Measurements from ENCODE around the gene NHLH2.

The NHLH2 gene

GRCh38 chr1:115840605-115841460 is at the start of gene NHLH2:
NHLH2 (minus strand) TSS chr1:115841126; CDS start chr1:115838372, 2,754 bp downstream.
- peaks cover 1% of the 10 kb centered on the region for H3K27me3 ChIP-seq (replicated peaks; ENCODE audit: control insufficient read depth, insufficient read depth, low read length)
- H3K36me3 ChIP-seq (ENCODE audit: control insufficient read depth, insufficient read depth, low read length), result no peaks in the 10 kb centered on the region
- DNase-seq (ENCODE audit: extremely low read depth, insufficient read length), result no peak
- H3K4me3 ChIP-seq (replicated peaks; ENCODE audit: low read depth, low read length), result no peak within 1 kb of the TSS
- TF ChIP-seq, protein P1, sequence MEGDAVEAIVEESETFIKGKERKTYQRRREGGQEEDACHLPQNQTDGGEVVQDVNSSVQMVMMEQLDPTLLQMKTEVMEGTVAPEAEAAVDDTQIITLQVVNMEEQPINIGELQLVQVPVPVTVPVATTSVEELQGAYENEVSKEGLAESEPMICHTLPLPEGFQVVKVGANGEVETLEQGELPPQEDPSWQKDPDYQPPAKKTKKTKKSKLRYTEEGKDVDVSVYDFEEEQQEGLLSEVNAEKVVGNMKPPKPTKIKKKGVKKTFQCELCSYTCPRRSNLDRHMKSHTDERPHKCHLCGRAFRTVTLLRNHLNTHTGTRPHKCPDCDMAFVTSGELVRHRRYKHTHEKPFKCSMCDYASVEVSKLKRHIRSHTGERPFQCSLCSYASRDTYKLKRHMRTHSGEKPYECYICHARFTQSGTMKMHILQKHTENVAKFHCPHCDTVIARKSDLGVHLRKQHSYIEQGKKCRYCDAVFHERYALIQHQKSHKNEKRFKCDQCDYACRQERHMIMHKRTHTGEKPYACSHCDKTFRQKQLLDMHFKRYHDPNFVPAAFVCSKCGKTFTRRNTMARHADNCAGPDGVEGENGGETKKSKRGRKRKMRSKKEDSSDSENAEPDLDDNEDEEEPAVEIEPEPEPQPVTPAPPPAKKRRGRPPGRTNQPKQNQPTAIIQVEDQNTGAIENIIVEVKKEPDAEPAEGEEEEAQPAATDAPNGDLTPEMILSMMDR (IDR thresholded peaks at IDR 0.05; ENCODE audit: insufficient read depth, low read length, poor library complexity, severe bottlenecking), result no peak

DNA sequence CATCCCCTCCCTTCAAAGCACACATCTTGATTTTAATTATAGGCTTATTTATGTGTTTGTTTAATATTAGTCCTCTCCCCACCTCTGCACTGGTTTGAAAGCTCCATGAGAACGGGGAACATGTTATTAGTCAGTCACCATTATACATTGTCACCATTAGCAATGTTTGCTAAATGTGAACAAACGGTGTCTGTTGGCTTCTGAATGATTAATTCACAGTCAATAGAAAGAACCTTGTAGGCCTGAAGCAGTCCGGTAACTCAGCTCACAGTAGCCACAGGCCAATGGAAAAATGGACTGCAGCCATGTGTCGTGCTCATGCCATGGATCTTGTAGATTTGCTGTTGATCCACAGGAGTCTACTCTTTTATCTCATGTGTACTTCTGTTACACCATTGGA is 49.7 kb upstream of the NHLH2 start:
- no peak overlapping the region for H3K4me3 ChIP-seq (replicated peaks; ENCODE audit: low read depth, low read length)
- H3K36me3 ChIP-seq (ENCODE audit: control insufficient read depth, insufficient read depth, low read length), result no peaks in the 10 kb centered on the region
- H3K27me3 ChIP-seq (replicated peaks; ENCODE audit: control insufficient read depth, insufficient read depth, low read length), result no peaks in the 10 kb centered on the region; the same call in 1 of the 2 replicates
- TF ChIP-seq, protein P1 (IDR thresholded peaks at IDR 0.05; ENCODE audit: insufficient read depth, low read length, poor library complexity, severe bottlenecking), result no peak
- DNase-seq (ENCODE audit: extremely low read depth, insufficient read length), result no peak

GRCh38 chr1:115888976-115889375 is 48.0 kb upstream of the NHLH2 start:
- Histone ChIP-seq H3K27me3 (replicated peaks; ENCODE audit: control insufficient read depth, insufficient read depth, low read length) (no peaks in the 10 kb centered on the region; the same call in 1 of the 2 replicates), H3K36me3 (ENCODE audit: control insufficient read depth, insufficient read depth, low read length) (no peaks in the 10 kb centered on the region), H3K4me3 (replicated peaks; ENCODE audit: low read depth, low read length) (no peak overlapping the region)
- TF ChIP-seq, protein P1 (IDR thresholded peaks at IDR 0.05; ENCODE audit: insufficient read depth, low read length, poor library complexity, severe bottlenecking), result no peak
- no peak for DNase-seq (ENCODE audit: extremely low read depth, insufficient read length)

DNA sequence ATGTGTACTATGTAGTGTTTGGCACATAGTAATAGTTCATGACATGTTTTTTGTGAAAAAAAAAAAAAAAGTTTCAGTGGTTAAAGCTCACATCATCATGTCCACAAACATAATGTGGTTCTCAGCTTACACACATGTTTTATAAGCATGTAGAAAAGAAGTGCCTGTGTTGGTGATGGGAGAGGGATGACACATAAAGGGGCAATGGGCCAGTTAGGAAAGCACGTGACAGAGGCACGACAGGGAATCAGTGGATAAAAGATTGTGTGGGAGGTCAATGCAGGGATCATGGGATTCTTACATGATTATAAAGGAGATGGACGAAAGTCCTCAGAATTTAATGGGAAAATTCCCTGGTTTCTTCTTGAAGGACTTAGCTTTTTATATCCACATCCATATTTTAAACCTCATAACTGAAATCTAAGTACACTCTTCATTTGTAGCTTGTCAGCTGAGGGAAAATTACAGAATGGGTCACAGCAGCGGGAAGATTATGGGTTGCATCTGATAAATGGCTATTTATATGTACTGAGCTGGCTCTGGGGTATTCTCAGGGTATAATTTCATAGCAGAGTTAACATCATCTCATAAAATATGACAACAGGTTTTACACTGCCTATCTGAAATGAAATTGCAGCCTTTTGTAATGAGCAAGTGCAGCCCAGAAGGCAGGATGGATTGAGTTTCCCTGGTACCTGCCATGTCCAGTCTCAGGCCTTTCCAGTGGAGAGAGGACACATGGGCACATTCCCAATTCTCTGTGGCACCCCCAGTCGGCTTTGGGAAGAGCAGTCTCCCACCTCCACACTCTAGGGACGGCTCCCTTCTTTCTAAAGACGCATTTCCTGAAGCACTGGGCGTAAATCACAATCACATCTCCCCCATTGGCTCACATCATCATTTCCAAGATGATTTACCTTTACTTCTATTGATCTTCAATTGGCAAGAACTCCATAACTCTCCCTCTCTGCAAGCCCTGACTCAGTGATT is 42.3 kb upstream of the NHLH2 start:
- TF ChIP-seq, protein P1 (IDR thresholded peaks at IDR 0.05; ENCODE audit: insufficient read depth, low read length, poor library complexity, severe bottlenecking), result no peak
- DNase-seq (ENCODE audit: extremely low read depth, insufficient read length), result no peak
- H3K4me3 ChIP-seq (replicated peaks; ENCODE audit: low read depth, low read length), result no peak overlapping the region
- peaks cover 1% of the 10 kb centered on the region; the same call in 1 of the 2 replicates for H3K27me3 ChIP-seq (replicated peaks; ENCODE audit: control insufficient read depth, insufficient read depth, low read length)
- H3K36me3 ChIP-seq (ENCODE audit: control insufficient read depth, insufficient read depth, low read length), result no peaks in the 10 kb centered on the region

- no peak for DNase-seq (ENCODE audit: extremely low read depth, insufficient read length)
- TF ChIP-seq, protein P1 (IDR thresholded peaks at IDR 0.05; ENCODE audit: insufficient read depth, low read length, poor library complexity, severe bottlenecking), result no peak
Measured at GRCh38 chr1:115880981-115881672, 40.2 kb upstream of the NHLH2 start.

More at GRCh38 chr1:115880981-115881672, 40.2 kb upstream of the NHLH2 start:
- H3K36me3 ChIP-seq (ENCODE audit: control insufficient read depth, insufficient read depth, low read length), result no peaks in the 10 kb centered on the region
- H3K27me3 ChIP-seq (replicated peaks; ENCODE audit: control insufficient read depth, insufficient read depth, low read length), result peaks cover 1% of the 10 kb centered on the region; the same call in 1 of the 2 replicates
- no peak overlapping the region for H3K4me3 ChIP-seq (replicated peaks; ENCODE audit: low read depth, low read length)

All from GM06990 (cell line).